Measurements from ENCODE around the gene ANXA10.

The ANXA10 gene

DNA sequence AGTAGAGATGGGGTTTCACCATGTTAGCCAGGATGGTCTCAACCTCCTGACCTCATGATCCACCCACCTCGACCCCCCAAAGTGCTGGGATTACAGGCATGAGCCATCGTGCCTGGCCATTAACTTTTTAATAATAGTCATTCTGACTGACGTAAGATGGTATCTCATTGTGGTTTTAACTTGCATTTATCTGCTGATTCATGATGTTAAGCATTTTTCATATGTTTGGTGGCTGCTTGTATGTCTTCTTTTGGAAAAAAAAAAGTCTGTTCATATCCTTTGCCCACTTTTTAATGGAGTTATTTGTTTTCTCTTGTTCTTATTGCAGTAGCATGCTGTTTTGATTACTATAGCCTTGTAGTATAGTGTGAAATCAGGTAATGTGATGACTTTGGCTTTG lies 45.8 kb downstream of the ANXA10 start:
- no peak for DNase-seq (ENCODE audit: low read depth)
- TF ChIP-seq, protein P1, sequence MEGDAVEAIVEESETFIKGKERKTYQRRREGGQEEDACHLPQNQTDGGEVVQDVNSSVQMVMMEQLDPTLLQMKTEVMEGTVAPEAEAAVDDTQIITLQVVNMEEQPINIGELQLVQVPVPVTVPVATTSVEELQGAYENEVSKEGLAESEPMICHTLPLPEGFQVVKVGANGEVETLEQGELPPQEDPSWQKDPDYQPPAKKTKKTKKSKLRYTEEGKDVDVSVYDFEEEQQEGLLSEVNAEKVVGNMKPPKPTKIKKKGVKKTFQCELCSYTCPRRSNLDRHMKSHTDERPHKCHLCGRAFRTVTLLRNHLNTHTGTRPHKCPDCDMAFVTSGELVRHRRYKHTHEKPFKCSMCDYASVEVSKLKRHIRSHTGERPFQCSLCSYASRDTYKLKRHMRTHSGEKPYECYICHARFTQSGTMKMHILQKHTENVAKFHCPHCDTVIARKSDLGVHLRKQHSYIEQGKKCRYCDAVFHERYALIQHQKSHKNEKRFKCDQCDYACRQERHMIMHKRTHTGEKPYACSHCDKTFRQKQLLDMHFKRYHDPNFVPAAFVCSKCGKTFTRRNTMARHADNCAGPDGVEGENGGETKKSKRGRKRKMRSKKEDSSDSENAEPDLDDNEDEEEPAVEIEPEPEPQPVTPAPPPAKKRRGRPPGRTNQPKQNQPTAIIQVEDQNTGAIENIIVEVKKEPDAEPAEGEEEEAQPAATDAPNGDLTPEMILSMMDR (IDR thresholded peaks at IDR 0.05; ENCODE audit: control insufficient read depth, extremely low read depth, insufficient read depth), result no peak
- no peak overlapping the region for H3K4me3 ChIP-seq (ENCODE audit: low read depth, low read length)

DNA sequence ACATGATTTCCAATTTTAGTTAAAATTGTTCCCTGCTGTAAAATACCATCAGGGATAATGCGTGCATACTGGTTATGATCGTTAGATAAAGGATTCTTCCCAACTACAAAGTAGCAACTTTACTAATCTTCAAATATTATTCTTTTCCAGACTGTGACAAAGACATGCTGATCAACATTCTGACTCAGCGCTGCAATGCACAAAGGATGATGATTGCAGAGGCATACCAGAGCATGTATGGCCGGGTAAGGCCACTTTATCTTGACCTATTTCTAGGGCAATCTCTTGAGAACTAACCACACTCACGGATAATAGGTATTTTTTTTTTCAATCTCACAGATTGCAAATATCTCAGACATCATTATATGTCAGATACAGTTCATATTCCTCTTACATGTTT lies 47.0 kb downstream of the ANXA10 start:
- no peak for DNase-seq (ENCODE audit: low read depth)
- H3K4me3 ChIP-seq (ENCODE audit: low read depth, low read length), result no peak overlapping the region
- TF ChIP-seq, protein P1 (IDR thresholded peaks at IDR 0.05; ENCODE audit: control insufficient read depth, extremely low read depth, insufficient read depth), result no peak

DNA sequence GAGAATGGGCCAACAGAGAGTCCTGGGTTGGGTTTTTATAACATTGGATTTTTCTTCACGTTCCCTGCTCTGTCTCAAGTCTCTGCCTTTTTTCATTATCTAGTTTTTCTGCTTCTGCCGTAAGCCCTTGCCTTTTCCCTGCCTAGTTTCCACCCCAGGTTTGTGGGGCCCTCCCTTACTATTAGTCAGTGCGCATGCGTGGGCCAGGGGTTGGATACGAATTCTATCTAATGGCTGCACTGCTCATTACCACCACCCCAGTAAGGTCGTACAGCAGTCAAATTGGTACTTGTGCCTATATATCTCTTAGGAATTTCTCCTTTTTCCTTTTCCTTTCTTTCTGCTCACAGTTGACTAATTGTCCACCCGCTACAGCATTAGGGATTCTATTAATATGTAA lies 49.4 kb downstream of the ANXA10 start:
- no peak overlapping the region for H3K4me3 ChIP-seq (ENCODE audit: low read depth, low read length)
- no peak for DNase-seq (ENCODE audit: low read depth)
- TF ChIP-seq, protein P1 (IDR thresholded peaks at IDR 0.05; ENCODE audit: control insufficient read depth, extremely low read depth, insufficient read depth), result no peak

DNA sequence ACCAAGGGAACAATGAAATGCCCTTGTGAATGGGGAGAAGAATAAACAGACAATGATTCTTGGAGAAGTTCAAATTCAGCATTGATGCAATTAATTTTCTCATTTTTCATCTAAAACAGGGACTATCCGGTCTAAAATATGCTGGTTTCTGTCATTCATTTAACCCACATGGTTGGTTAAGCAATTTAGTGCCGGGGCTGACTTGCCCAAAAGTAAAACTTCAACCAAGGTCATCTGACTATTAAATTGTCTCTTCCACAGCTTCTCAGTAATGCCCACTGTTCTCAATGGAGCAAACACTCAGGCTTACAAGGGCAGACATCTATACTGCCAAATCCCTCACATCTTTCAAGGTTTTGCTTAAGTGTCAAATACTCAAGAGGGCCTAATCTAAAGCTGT lies 51.3 kb downstream of the ANXA10 start:
- DNase-seq (ENCODE audit: low read depth), result no peak
- TF ChIP-seq, protein P1 (IDR thresholded peaks at IDR 0.05; ENCODE audit: control insufficient read depth, extremely low read depth, insufficient read depth), result no peak
- no peak overlapping the region for H3K4me3 ChIP-seq (ENCODE audit: low read depth, low read length)

DNA sequence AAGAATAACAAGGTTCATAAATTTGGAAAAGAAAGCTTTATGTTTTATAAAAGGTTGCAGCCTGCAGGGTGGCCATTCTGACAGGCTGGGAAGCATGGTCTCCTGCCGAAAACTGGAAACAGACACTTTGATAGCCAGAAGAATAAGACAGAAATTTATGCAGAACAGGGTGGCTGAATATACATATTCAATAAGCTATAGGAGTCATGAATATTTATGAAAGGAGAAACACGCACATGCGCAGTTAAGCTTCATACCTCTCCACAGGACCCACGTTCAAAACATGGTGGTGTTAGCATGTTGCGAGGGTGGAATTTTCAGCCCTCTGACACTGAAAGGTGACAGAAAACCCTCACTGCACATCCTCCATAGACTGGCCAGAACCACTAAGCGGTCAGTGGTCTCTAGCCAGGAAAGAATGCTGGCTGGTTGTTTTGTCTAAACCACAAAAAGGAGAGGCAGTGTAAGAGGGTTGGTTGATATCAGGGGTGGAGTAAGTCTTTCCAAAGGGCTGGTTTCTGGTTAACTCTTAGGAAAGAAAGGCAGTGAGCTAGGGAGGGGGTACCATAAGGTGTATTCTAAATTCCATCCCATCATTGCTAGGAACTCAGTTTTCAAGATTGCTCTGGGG lies 58.2 kb downstream of the ANXA10 start:
- H3K4me3 ChIP-seq (ENCODE audit: low read depth, low read length), result no peak overlapping the region
- TF ChIP-seq, protein P1 (IDR thresholded peaks at IDR 0.05; ENCODE audit: control insufficient read depth, extremely low read depth, insufficient read depth), result no peak
- DNase-seq (ENCODE audit: low read depth), result no peak

DNA sequence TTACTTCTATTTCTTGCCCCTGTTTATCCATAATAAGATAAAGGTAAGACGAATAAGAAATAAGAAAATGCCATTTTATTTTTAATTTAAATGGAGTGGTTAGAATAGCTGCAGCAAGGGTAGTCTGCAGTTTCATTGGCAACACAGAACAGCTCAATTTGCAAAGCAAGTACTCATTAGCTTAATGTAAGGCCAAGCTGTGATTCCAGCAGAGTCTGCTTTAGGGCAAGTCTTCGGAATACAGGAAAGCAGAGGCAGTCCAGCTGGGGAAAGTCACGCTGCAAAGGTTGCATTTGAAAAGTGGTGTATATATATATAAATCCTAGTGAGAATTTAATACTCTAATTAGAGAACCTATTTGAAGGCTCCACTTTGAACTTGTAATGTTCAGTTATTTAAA lies 59.0 kb downstream of the ANXA10 start:
- TF ChIP-seq, protein P1 (IDR thresholded peaks at IDR 0.05; ENCODE audit: control insufficient read depth, extremely low read depth, insufficient read depth), result no peak
- H3K4me3 ChIP-seq (ENCODE audit: low read depth, low read length), result no peak overlapping the region
- DNase-seq (ENCODE audit: low read depth), result no peak

DNA sequence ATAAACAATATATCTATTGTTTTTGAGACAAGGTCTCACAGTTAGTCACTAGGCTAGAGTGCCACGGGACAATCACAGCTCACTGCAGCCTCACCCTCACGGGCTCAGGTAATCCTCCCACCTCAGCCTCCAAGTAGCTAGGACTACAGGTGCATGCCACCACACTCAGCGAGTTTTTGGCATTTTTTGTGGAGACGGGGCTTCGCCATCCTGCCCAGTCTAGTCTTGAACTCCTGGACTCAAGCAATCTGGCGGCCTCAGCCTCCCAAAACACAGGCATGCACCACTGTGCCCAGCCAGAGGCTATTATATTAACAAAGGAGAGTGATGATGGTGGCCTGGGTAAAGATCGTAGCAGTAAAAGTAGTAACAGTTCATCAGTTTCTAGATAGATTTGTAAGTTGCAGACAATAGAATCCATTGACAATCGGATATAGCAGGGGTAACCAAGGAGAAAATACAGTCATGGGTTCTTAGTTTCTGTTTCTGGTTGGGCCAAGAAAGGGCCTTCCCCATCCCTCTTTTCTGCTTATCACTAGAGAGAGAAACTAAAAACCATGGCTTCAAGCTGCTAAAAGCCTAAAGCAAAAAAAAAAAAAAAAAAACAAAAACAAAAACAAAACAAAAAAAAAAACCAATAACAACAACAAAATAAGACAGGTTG lies 60.6 kb downstream of the ANXA10 start:
- TF ChIP-seq, protein P1 (IDR thresholded peaks at IDR 0.05; ENCODE audit: control insufficient read depth, extremely low read depth, insufficient read depth), result no peak
- H3K4me3 ChIP-seq (ENCODE audit: low read depth, low read length), result no peak overlapping the region
- DNase-seq (ENCODE audit: low read depth), result no peak

Data from LNCaP clone FGC (cell line).